SH-SY5Y (cell line): Measurements from ENCODE around the gene ZDHHC7.

Experiments
- GATA2 ChIP-seq: IDR thresholded peaks from 2 replicates; pipeline ENCODE4 v1.6.1; 2011; ENCODE audit warnings: mild to moderate bottlenecking, low read depth, low read length
- GATA3 ChIP-seq: IDR thresholded peaks from 2 replicates; pipeline ENCODE4 v1.6.1; 2011; ENCODE audit warnings: low read depth, mild to moderate bottlenecking, low read length, moderate library complexity

DNA sequence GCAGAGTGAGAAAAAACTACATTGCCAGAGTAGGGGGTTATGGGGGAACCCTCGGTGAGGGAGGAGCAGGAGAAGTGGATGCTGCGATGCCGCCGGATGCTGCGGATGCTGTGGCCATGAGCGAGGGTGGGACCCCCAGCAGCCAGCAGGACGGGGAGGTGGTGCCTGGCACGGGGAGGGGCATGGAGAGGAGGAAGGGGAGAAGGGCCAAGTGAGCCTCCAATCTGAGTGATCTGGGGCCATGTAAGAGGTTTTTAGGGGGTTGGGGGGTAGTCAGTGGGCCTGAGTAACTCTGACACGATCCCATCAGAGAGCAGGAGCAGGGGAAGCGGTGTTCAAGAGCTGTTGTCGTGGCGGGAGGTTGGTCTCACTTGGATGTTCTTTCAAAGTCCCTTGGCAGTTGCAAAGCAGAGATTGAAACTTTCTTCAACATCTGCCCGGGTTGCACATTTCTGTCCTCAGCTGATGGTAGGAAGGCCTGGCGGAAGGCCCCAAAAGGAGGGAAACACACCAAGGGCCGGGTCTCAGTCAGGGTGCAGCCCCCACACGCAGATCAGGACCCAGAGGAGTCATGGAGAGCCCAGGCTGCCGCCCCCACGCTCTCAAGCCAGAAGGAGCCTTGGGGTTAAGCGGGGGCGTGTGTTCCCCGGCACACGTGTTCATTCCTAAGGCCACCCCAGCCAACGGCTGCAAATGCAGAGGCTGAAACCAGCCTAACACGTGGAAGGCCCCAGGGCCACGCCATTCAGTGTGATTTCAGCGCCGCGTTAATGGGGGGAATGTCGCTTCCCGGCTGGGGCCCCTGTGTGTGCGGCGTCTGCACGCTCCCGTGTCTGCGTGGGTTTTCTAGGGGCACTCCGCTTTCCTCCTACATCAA lies 81.7 kb downstream of the ZDHHC7 start:
- TF ChIP-seq GATA2, result no peak
- no peak for TF ChIP-seq GATA3
